ENCODE measurements around the gene PHACTR4. TPM values are rescaled to one million over a fixed set of nuclear protein-coding genes. Genes with fewer than 3 reads are reported as not detected.
"Not testable (repeated sequence)": the region's sequence is repeated elsewhere in the genome, so short reads cannot be mapped to it uniquely, and the experiment has no call there.

PHACTR4 gene
- total and polyA plus RNA-seq, 2 of the 8 experiments (the other 6 are each of a cell fraction or from before 2014, with no cell fraction given), result 23.7 to 57.8 TPM

- H2BK5ac ChIP-seq (ENCODE audit: low read depth, low read length); H3K9me3 ChIP-seq (ENCODE audit: insufficient read depth in 2 of 2, low read depth in 1 of 2, low read length in 1 of 2); H2AFZ ChIP-seq (ENCODE audit: low read length); H2AK5ac ChIP-seq (ENCODE audit: low read depth, low read length); DNase-seq (ENCODE audit: low read depth in 1 of 2, low spot score in 2 of 2); H3K4me3 ChIP-seq (ENCODE audit: extremely low read depth in 1 of 4, insufficient read depth in 2 of 4, low read depth in 3 of 4, low read length in 4 of 4); FAIRE-seq; H3K14ac ChIP-seq (ENCODE audit: insufficient read length); H3K27me3 ChIP-seq (replicated peaks in 1 of 4; ENCODE audit: control insufficient read depth in 3 of 4, extremely low read depth in 1 of 4, insufficient read depth in 3 of 4, low read length in 3 of 4); H4K8ac ChIP-seq (ENCODE audit: extremely low read depth, insufficient read depth, low read length); H3K4ac ChIP-seq (replicated peaks; ENCODE audit: insufficient read length, low read depth, low read length); H2BK15ac ChIP-seq (ENCODE audit: low read length); H3K56ac ChIP-seq (replicated peaks; ENCODE audit: insufficient read length, low read depth, low read length); H3K27ac ChIP-seq (ENCODE audit: low read depth, low read length); H4K20me1 ChIP-seq (replicated peaks in 1 of 2; ENCODE audit: control insufficient read depth in 1 of 2, insufficient read depth in 2 of 2, low read length in 2 of 2); H3K23me2 ChIP-seq (ENCODE audit: low read depth, low read length); H3K23ac ChIP-seq (ENCODE audit: insufficient read length); H2BK120ac ChIP-seq (replicated peaks; ENCODE audit: low read depth, low read length); H2BK20ac ChIP-seq (ENCODE audit: low read length); H2BK12ac ChIP-seq (ENCODE audit: low read depth, low read length); H4K5ac ChIP-seq (ENCODE audit: insufficient read length, low read depth, low read length); H3K18ac ChIP-seq (ENCODE audit: extremely low read depth, low read length); H3K9ac ChIP-seq (replicated peaks in 1 of 4; ENCODE audit: extremely low read depth in 1 of 4, low read depth in 3 of 4, low read length in 3 of 4); H4K91ac ChIP-seq (replicated peaks; ENCODE audit: insufficient read length, low read length); H3K4me2 ChIP-seq (ENCODE audit: insufficient read depth in 1 of 2, low read depth in 2 of 2, low read length in 2 of 2): not testable (repeated sequence)
- peaks cover 14 to 76% of the 10 kb centered on the region in 2 experiments; a peak in 3 of 4 replicates for H3K79me2 ChIP-seq (ENCODE audit: control insufficient read depth in 1 of 2, insufficient read depth in 2 of 2, low read length in 2 of 2)
- WGBS, 2 experiments (ENCODE audit: extremely low coverage in 1 of 2, insufficient coverage in 1 of 2, insufficient read length in 1 of 2, insufficient replicate concordance in 2 of 2, low coverage in 1 of 2, low lambda C conversion rate in 2 of 2, missing lambda C conversion rate in 1 of 2), result 90% methylated on average over 9 of the region's 9 CpGs; no CpG with 5 or more reads in 1 of the 2 experiments
- peaks cover 5 to 16% (median 10%) of the 10 kb centered on the region in 4 experiments for H3K4me1 ChIP-seq (replicated peaks in 1 of 4; ENCODE audit: control insufficient read depth in 3 of 4, insufficient read depth in 4 of 4, low read length in 3 of 4)
- ChIA-PET CTCF (ENCODE audit: partially characterized antibody) (interaction anchor here (0.6 to 8.0 kb wide), 7 partner anchors 12 to 80 kb away, joined by 3 to 59 read pairs (median 3); no protein-coding TSS in a partner anchor), POLR2A (ENCODE audit: partially characterized antibody) (interaction anchor here (0.6 to 31.3 kb wide), 9 partner anchors 10 to 126 kb away, joined by 3 to 660 read pairs (median 5); partner anchors contain the start of gene RCC1)
- H3K79me1 ChIP-seq (ENCODE audit: low read depth, low read length), result peaks cover 19% of the 10 kb centered on the region
- peaks cover 0 to 12% (median 4%) of the 10 kb centered on the region in 4 experiments; a peak in 4 of 8 replicates for H3K36me3 ChIP-seq (ENCODE audit: control insufficient read depth in 2 of 4, insufficient read depth in 4 of 4, low read length in 3 of 4)
Observed at GRCh38 chr1:28522537-28522936, 153.0 kb downstream of the PHACTR4 start.

Measured in H1 (cell line).